HG02623 (cell line): ENCODE measurements around the gene NAALADL2.

ENCODE experiments used
- ATAC-seq: cut with Tn5 transposase; IDR thresholded peaks from one replicate; pipeline ENCODE4 v1.9.1; 2021; ENCODE audit warnings: moderate library complexity; ENCODE audit not compliant: unreplicated experiment

Gene NAALADL2

DNA sequence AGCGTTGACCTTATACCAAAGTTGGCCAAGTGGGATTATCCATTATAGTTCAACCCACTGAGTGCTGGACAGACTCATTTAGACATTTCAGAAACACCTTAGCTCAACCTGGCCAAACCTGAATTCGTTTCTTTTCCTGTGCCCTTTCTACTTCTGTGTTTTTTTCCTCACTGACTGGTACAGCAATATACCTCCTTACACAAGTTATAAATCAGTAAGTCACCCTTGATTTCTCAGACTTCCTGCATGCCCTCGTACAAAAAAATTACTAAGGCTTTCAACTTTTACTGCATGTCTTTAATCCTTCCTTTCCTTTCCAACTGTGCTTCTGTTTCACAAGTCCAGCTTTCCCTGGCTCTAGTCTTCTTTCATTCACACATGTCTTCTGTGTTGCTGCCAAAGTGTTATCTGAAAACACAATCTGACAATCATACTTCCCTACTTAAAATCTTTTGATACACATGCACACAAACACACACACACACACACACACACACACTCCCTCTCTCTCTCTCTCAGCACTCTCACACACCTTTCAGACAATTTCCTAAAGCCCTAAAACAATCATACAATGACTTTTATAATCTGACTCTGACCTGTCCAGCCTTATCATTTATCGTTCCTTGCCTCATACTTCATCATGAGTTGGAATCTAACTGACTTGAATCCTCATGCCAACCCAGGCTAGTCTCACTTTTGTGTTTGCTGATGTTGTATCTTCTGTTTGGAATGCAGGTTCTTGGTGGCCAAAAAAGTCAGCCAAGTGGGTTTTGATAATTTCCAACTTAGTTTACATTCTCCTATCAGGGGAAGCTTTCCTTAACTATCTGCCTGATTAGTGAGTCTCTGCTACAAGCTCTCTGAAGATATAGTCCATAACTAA lies 436.4 kb downstream of the NAALADL2 start:
- ATAC-seq: no peak

- ATAC-seq: no peak
These were observed 438.1 kb downstream of the NAALADL2 start for GRCh38 chr3:175297216-175297615.

DNA sequence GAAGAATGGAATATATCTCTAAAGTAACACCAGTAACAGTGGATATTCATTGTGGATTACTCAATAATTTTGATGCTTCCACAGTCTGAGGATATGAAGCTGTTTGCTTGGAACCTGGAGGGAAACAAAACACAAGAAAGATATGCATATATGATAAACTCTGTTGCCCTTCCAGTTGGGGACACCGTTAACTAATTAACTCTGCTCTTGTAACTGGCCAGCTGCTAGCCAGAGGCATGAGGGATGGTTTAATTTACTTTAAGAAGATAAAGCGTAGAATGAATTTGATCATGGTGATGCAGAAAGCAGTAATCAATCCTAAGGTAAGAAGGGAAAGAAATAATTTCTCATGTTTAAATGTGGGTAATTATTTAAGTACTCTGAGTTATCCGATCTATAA lies 442.6 kb downstream of the NAALADL2 start:
- no peak for ATAC-seq

- ATAC-seq: no peak
These were observed 445.3 kb downstream of the NAALADL2 start for GRCh38 chr3:175304404-175304803.

DNA sequence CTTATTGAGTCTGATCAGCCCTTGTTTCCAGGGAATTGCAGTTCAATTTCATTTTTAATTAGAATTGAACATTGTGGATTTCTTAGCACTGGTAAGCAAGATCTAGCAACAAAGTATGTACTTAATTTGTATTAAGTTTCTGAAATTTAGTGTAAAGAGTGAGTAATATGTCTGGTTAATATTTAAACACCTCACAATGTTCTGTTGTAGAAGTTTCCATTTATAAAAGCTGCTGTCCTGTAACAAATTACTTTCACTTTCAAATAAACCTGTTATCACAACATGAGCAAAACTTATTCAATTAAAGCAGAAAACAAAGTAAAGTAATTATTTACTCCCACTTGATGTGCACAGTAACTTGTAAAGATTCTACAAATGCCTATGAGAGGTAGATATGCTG lies 448.5 kb downstream of the NAALADL2 start:
- ATAC-seq: peak; percentile 46

- ATAC-seq: no peak
These were observed 449.0 kb downstream of the NAALADL2 start for GRCh38 chr3:175308097-175308496.

DNA sequence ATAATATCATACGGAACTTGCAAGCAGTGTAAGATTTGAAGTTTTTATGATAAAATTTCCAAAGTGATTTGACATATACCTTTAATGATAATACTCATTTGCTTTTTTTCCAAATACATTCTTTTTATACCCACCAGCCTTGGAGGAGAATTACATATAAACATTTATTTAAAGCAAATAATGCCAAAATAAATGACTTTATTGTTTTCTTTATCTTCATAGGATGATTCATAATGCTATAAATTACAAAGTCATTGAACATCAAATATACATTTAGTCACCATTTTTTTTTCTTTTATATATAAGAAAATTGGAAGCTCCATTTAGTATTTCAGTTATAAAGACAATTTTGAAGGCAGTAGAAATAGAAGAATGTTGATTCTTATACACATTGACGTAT lies 450.9 kb downstream of the NAALADL2 start:
- no peak for ATAC-seq

- ATAC-seq: no peak
These were observed 452.3 kb downstream of the NAALADL2 start for GRCh38 chr3:175311404-175311803.

DNA sequence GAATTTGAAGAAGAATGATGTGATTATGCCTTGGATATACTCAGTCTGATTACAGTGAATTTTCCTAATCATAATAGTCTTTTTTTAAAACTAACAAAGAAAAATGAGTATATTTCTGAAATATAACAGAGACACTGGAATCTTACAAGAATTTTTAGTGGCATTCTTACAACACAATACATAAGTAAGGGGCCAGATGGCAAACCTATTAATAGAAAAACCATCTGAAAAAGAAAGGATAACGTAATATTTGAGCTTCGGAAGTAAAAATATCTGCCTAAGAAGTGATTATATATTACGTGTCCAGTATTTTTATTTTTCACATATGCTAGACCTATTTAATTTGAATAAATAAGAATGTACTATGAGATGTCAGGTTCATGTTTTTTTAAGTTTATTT lies 452.8 kb downstream of the NAALADL2 start:
- no peak for ATAC-seq

DNA sequence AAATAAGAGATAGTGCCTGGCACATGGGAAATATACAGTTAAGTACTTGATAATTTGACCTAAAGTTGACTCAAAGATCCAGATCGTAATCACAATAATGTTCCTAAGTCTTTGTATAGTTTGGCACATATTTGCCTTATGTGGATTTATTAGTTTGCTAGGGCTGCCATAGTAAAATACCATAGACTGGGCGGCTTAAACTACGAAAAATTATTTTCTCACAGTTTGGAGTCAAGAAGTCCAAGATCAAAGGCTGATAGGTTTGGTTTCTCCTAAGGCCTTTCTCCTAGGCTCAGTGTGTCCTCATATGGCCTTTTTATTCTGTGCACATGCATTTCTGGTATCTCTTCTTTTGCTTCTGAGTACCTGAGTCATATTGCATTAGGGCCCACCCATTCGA lies 453.7 kb downstream of the NAALADL2 start:
- no peak for ATAC-seq

GRCh38 chr3:175316799-175317198 lies 457.7 kb downstream of the NAALADL2 start:
- no peak for ATAC-seq

GRCh38 chr3:175325440-175325839 lies 466.3 kb downstream of the NAALADL2 start:
- ATAC-seq: no peak

GRCh38 chr3:175326041-175326440 lies 466.9 kb downstream of the NAALADL2 start:
- ATAC-seq: no peak

DNA sequence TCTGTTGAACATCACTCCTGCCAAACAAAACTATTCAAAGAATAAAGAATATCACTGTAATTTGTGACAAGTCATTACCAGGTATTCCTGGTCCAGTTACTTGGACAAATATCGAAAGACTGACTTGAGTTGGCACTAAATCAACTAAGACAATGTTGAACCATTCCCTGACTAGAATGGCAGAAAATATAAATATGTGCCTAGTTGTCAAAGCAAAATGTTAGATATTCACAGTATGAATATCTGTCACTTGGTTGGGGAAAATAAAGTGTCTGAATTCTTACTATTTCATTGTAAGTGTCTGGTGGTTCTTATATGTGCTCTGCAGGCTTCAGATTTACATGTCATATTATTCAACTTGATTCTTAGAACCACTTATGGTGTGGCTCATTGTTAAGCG lies 470.2 kb downstream of the NAALADL2 start:
- ATAC-seq: no peak

DNA sequence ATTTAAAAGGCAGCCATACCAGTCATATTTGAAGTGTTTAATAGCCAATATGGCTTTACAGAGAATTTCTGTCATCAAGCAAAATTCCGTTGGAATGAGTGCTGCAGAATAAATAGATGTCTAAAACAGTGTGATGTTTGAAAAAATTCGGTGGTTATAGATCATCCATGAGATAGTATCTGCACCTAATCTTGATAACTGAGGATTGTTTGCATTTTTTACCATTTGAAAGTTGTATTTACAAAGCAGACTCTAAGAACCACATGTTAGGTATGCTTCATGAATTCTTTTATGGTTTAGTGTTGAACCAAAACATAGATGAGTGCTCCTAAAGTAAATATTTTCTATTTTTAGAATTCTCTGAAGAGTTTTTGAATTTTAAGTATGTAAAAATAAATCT lies 476.1 kb downstream of the NAALADL2 start:
- no peak for ATAC-seq

DNA sequence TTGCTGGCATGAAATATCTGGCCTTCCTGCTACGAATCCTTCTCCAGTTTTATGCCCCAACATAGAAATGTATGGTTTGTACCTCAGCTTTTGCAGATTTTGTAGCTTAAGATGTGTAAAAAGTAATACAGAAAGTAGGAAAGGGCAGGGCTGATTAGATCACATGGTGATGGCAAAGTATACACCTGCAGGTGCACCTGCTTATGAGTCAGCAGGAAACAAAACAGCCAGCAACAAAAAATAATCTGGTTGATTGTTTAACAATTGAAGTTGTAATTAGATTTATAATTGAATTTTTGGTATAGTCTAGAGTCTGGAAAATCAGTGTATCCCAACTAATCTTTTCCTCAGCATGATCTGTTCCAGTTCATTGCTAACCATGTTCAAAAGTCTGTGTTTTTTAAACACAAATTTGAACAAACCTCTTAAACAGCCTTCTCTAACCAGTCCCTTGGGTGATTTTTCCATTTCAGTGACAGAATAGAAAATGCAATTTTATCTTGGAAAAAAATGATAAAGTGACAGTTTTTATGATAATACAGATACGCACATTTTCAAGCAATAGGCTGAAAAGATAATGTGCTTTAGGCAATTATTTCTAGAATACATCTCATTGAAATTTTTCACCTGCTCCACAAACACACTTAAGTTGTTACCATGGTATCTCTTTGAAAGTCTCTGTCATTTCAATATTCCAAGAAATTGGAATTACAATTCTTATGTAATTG lies 477.4 kb downstream of the NAALADL2 start:
- ATAC-seq: no peak

DNA sequence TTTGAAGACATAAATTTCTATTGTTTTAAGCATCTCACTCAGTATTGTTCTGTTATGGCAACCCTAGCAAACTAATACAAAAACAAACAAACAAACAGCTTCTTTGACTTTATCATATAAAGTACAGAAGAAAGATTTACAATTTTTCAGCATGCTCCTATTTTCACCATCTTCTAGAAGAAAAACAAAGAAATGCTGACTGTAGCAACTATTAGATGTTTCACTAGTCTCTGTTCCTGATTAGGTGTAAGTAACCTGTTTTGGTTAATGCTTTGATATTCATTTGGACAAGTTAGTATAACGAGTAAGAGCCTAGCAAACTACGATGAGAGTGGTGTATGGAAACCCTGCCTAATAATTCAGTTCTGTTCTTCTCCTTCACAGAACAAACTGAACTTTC lies 478.5 kb downstream of the NAALADL2 start:
- no peak for ATAC-seq

DNA sequence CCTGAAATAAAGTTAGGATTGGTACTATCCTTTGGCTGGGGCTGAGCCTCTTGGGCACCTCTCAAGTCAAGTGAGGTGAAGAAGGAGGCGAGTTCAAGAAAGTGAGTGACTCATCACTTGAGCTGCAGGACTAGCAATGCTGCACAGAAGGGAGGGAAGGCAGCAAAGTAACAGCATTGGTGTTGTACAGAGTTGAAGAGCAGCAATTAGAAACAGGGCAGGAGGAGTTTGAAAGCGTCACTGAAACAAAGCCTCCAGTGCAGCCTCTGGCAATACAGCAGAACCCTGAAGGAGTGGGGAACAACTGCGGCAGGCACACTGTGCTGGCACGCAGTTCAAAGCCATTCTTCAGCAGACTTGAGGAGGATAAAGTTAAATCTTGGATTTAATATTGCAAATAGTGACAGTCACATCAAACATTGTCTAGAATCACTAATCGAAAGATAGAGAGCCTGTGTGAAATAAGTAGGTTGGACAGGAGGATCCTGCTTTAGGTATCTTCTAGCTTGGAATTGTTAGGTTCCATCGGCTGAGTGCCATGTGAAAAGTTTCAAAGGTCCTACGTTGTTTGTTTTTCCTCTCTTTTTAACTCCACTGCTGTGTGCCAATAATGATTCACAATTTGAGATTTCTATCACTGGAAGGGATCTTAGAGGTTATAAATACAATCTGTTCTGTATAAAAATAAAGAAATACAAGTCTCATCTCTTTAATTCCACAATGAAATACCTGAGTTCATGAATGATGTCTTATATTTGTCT lies 479.8 kb downstream of the NAALADL2 start:
- ATAC-seq: no peak

DNA sequence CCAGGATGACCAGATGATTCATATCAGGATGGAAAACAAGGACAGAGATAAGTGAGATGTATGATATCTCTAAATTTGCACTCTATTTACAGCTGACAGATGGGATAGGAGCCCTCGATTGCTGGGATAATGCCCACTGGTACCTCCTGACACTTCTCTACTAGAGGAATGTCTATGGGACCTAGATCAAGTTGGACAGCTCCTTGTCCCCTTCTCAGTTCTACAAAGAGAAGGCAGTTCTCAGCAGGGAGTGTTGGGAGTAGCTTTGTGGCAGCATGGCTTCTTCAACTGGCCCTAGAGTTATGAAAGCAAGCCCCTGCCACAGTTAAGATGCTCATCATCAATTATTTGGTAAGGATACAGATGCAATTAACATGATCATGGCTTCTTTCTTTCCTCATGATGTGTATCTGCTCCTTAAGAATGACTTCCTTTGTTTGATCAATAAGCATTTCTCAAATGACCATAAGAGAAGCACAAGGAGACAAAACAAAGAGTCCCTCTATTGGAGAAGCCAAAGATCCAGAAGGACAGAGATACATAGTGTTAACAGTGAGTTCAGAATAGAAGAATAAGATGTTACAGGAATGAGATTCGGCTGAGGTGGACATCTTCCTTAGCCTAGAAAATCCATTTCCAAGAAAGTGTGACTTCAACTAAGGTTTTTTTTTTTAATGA lies 481.3 kb downstream of the NAALADL2 start:
- ATAC-seq: no peak

GRCh38 chr3:175342196-175342595 lies 483.1 kb downstream of the NAALADL2 start:
- ATAC-seq: no peak

GRCh38 chr3:175343946-175344345 lies 484.8 kb downstream of the NAALADL2 start:
- no peak for ATAC-seq
